ENCODE results near the gene GATB.

DNA sequence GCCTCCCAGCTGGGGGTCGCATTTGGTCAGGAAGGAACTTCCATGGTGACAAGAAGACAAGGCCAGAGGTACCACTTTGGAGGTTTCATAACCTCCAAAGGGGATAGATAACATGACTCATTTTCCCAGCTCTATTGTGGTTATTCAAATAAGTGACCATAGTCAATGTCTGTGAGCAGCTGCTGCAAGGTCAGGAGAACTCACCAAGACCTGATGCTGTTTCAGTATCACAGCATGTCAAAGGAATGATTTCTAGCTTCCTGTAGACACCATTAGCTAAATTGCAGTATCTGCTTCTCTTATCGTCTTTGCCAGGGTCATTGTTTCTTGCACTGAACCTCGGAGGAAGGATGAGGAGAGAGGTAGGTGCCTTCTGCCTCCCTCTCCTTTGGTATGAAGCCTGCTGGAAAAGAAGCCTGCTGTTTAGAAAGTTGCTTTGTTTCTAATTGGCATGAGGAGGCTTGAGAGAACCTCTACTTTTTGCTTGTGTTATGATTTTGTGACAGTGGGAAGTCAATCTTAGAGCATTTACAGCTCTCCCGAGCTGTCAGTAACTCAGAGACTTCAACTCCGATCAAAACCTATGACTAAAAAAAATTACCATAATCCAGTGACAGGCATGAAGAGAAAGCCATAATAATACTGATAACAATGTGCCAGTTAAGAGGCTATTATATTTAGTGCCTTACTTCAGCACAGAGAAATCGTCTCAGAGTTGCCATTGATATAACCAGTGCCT is 38.0 kb upstream of the GATB start:
- TF ChIP-seq CTCF (IDR thresholded peaks at IDR 0.05 in 8 of 11, conservative IDR thresholded peaks at IDR 0.05 in 3 of 11) (no peak), POLR2A (IDR thresholded peaks at IDR 0.05) (no peak)
